HEK293 (cell line): ENCODE data around the gene C2CD2.
A peak's percentile ranks its signal among the peaks of the same experiment; 100 is the strongest.
"Not testable (repeated sequence)": the region's sequence is repeated elsewhere in the genome, so short reads cannot be mapped to it uniquely, and the experiment has no call there.

Experiments used
- CTCF ChIA-PET: fragments of 350-600 bp; formaldehyde crosslinking; extraction: SDS; loops from one replicate; lab custom pipeline; 2021; ENCODE audit warnings: antibody characterized with exemption; lab: Yijun Ruan, JAX
- POLR2A ChIA-PET: fragments of 300-600 bp; formaldehyde crosslinking; extraction: SDS; loops from one replicate; lab custom pipeline; 2020; ENCODE audit warnings: antibody characterized with exemption, inconsistent platforms; lab: Yijun Ruan, JAX
- H3K27ac ChIP-seq: fragments of 200-500 bp; sonication (Bioruptor generic); 2 replicates; pipeline ENCODE4 v1.5.1; 2014; ENCODE audit warnings: low read depth, low read length, control low read depth, inconsistent platforms; ENCODE audit errors: extremely low read depth
- H3K36me3 ChIP-seq, 2 experiments: fragments of 200-500 bp in 1 of 2; sonication (Bioruptor generic) in 1 of 2; 1 replicate in 1 of 2; 2 replicates in 1 of 2; pipeline ENCODE4 v1.5.1; 2014 to 2017; ENCODE audit warnings: inconsistent platforms in 2 of 2, low read length in 2 of 2; ENCODE audit not compliant: control insufficient read depth in 2 of 2, insufficient read depth in 1 of 2
- H3K4me1 ChIP-seq: fragments of 200-500 bp; sonication (Bioruptor generic); 2 replicates; pipeline ENCODE4 v1.5.1; 2014; ENCODE audit warnings: mild to moderate bottlenecking, low read length, inconsistent platforms; ENCODE audit not compliant: control insufficient read depth, insufficient read depth
- H3K4me3 ChIP-seq: 2 replicates; pipeline ENCODE4 v1.5.1; 2011; ENCODE audit warnings: low read depth, mild to moderate bottlenecking, control low read depth, low read length, moderate library complexity
- H3K9me3 ChIP-seq: fragments of 200-500 bp; sonication (Bioruptor generic); 2 replicates; pipeline ENCODE4 v1.5.1; 2014; ENCODE audit warnings: low read depth, low read length, inconsistent platforms; ENCODE audit not compliant: control insufficient read depth, insufficient read depth
- HIC1 ChIP-seq: fragments of 450-650 bp; formaldehyde crosslinking; IDR thresholded peaks from 2 replicates; pipeline ENCODE4 v1.5.1; 2016; ENCODE audit warnings: missing biosample characterization, missing genetic modification characterization
- KLF17 ChIP-seq: fragments of 450-650 bp; formaldehyde crosslinking; IDR thresholded peaks from 2 replicates; pipeline ENCODE4 v1.5.1; 2016; ENCODE audit warnings: missing biosample characterization, missing genetic modification characterization
- ZBTB6 ChIP-seq: fragments of 450-650 bp; formaldehyde crosslinking; IDR thresholded peaks from 2 replicates; pipeline ENCODE4 v1.5.1; 2017; ENCODE audit warnings: missing biosample characterization, missing genetic modification characterization
- ZEB2 ChIP-seq: fragments of 450-650 bp; formaldehyde crosslinking; IDR thresholded peaks from 2 replicates; pipeline ENCODE4 v1.5.1; 2016; ENCODE audit warnings: missing biosample characterization, missing genetic modification characterization
- ZNF121 ChIP-seq: fragments of 450-650 bp; formaldehyde crosslinking; IDR thresholded peaks from 2 replicates; pipeline ENCODE4 v1.5.1; 2016; ENCODE audit warnings: missing biosample characterization, missing genetic modification characterization
- ZNF223 ChIP-seq: fragments of 450-650 bp; formaldehyde crosslinking; IDR thresholded peaks from 2 replicates; pipeline ENCODE4 v1.5.1; 2016; ENCODE audit warnings: missing biosample characterization, missing genetic modification characterization
- ZNF274 ChIP-seq, 2 experiments: fragments of 200-500 bp in 1 of 2; fragments of 450-650 bp in 1 of 2; sonication (Bioruptor generic) in 1 of 2; formaldehyde crosslinking in 1 of 2; IDR thresholded peaks; 2 replicates each; pipeline versions ENCODE4 v1.5.1 to v1.6.1; 2014 to 2016; ENCODE audit warnings: borderline replicate concordance in 1 of 2, inconsistent platforms in 1 of 2, low read length in 1 of 2, missing biosample characterization in 1 of 2, missing genetic modification characterization in 1 of 2
- ZNF311 ChIP-seq: fragments of 450-650 bp; formaldehyde crosslinking; IDR thresholded peaks from 2 replicates; pipeline ENCODE4 v1.5.1; 2017; ENCODE audit warnings: missing biosample characterization, missing genetic modification characterization, borderline replicate concordance
- ZNF777 ChIP-seq: fragments of 450-650 bp; formaldehyde crosslinking; IDR thresholded peaks from 2 replicates; pipeline ENCODE4 v1.5.1; 2017; ENCODE audit warnings: missing biosample characterization, missing genetic modification characterization, borderline replicate concordance

Gene C2CD2

GRCh38 chr21:41959697-41960096, 5.9 kb upstream of the C2CD2 start:
- H3K36me3 ChIP-seq, H3K4me1 ChIP-seq, POLR2A ChIA-PET: not testable (repeated sequence)
- TF ChIP-seq ZNF121 (tag by site-specific recombination) = 0 out of 2 replicates have a peak, but pooled peaks have one; percentile 2
- TF ChIP-seq, all 188 proteins: peak for 1; not testable (repeated sequence) for 187
- CTCF ChIA-PET, H3K9me3 ChIP-seq, H3K27ac ChIP-seq, H3K4me3 ChIP-seq: not testable (repeated sequence)

- ChIA-PET POLR2A (no interaction called here), CTCF (no interaction called here)
- Histone ChIP-seq H3K36me3 (no peaks in the 10 kb centered on the region), H3K27ac (no peak overlapping the region), H3K9me3 (no peaks in the 10 kb centered on the region), H3K4me3 (no peak overlapping the region), H3K4me1 (peaks cover 2% of the 10 kb centered on the region; the same call in 1 of the 2 replicates)
- TF ChIP-seq ZNF274 (IDR thresholded peaks at IDR 0.05; ENCODE audit: low read length) = no peak
- TF ChIP-seq ZNF274 (tag by site-specific recombination; IDR thresholded peaks at IDR 0.05; ENCODE audit: borderline replicate concordance) = no peak
- no peak for TF ChIP-seq ZNF777 (tag by site-specific recombination)
- no peak for TF ChIP-seq KLF17 (tag by site-specific recombination)
- TF ChIP-seq ZNF311 (tag by site-specific recombination) = no peak
- no peak for TF ChIP-seq ZEB2 (tag by site-specific recombination)
- TF ChIP-seq ZNF223 (tag by site-specific recombination) = no peak
Measured at GRCh38 chr21:41958886-41959563, 5.2 kb upstream of the C2CD2 start.

GRCh38 chr21:41957991-41958766, 4.4 kb upstream of the C2CD2 start:
- Histone ChIP-seq H3K9me3 (no peaks in the 10 kb centered on the region), H3K36me3 (no peaks in the 10 kb centered on the region), H3K4me1 (peaks cover 2% of the 10 kb centered on the region; the same call in 1 of the 2 replicates), H3K27ac (no peak overlapping the region), H3K4me3 (no peak overlapping the region)
- POLR2A ChIA-PET = no interaction called here
- CTCF ChIA-PET = interaction anchor here (0.6 to 0.8 kb wide), 4 partner anchors 15 to 346 kb away, joined by 3 to 4 read pairs (median 3); no protein-coding TSS in a partner anchor
- no peak for TF ChIP-seq HIC1
- peak; percentile 86; the same call in 1 of the 2 replicates for TF ChIP-seq ZBTB6 (tag by site-specific recombination)
